ENCODE results near the gene HIVEP3. TPM values are rescaled to one million over a fixed set of nuclear protein-coding genes. Genes with fewer than 3 reads are reported as not detected.

HIVEP3 gene
- total RNA-seq, 6 experiments from 2014 or later = 1.4 to 3.9 (median 2.2) TPM

GRCh38 chr1:41589395-41589794 lies 329.3 kb downstream of the HIVEP3 start:
- TF ChIP-seq POLR2A (IDR thresholded peaks at IDR 0.05) (no peak), CTCF (IDR thresholded peaks at IDR 0.05) (no peak)
- Histone ChIP-seq H3K36me3 (no peaks in the 10 kb centered on the region), H3K4me3 (no peak overlapping the region), H3K4me1 (no peaks in the 10 kb centered on the region), H3K9me3 (no peaks in the 10 kb centered on the region), H3K27ac (no peak overlapping the region), H3K27me3 (no peaks in the 10 kb centered on the region)
- intact Hi-C loops (cut with DNase I) = no loop called here
- no peak for DNase-seq
- 100% methylated on average over 3 of the region's 5 CpGs for WGBS (ENCODE audit: insufficient coverage, low coverage, low lambda C conversion rate, missing lambda C conversion rate)
- no peak for ATAC-seq

- TF ChIP-seq CTCF (IDR thresholded peaks at IDR 0.05) (no peak), POLR2A (IDR thresholded peaks at IDR 0.05) (no peak)
- DNase-seq (no peak), ATAC-seq (no peak)
- intact Hi-C loops (cut with DNase I) = no loop called here
- no peak overlapping the region for H3K4me3 ChIP-seq
- H3K9me3 ChIP-seq = no peaks in the 10 kb centered on the region
- no peaks in the 10 kb centered on the region for H3K4me1 ChIP-seq
- H3K36me3 ChIP-seq = no peaks in the 10 kb centered on the region
- no peak overlapping the region for H3K27ac ChIP-seq
- no peaks in the 10 kb centered on the region for H3K27me3 ChIP-seq
- 100% methylated on average over 1 of the region's 5 CpGs for WGBS (ENCODE audit: insufficient coverage, low coverage, low lambda C conversion rate, missing lambda C conversion rate)
Measured at GRCh38 chr1:41588334-41588875, 330.3 kb downstream of the HIVEP3 start.

GRCh38 chr1:41587791-41588190 lies 330.9 kb downstream of the HIVEP3 start:
- no peak for TF ChIP-seq CTCF (IDR thresholded peaks at IDR 0.05)
- TF ChIP-seq POLR2A (IDR thresholded peaks at IDR 0.05) = no peak
- no peak overlapping the region for H3K27ac ChIP-seq
- WGBS (ENCODE audit: insufficient coverage, low coverage, low lambda C conversion rate, missing lambda C conversion rate) = 100% methylated on average over 1 of the region's 7 CpGs
- no peaks in the 10 kb centered on the region for H3K9me3 ChIP-seq
- intact Hi-C loops (cut with DNase I) = no loop called here
- no peak for ATAC-seq
- no peaks in the 10 kb centered on the region for H3K27me3 ChIP-seq
- H3K4me1 ChIP-seq = no peaks in the 10 kb centered on the region
- no peak for DNase-seq
- no peaks in the 10 kb centered on the region for H3K36me3 ChIP-seq
- H3K4me3 ChIP-seq = no peak overlapping the region

- H3K4me1 ChIP-seq = no peaks in the 10 kb centered on the region
- intact Hi-C loops (cut with DNase I) = no loop called here
- H3K4me3 ChIP-seq = no peak overlapping the region
- no peak overlapping the region for H3K27ac ChIP-seq
- TF ChIP-seq POLR2A (IDR thresholded peaks at IDR 0.05) (no peak), CTCF (IDR thresholded peaks at IDR 0.05) (no peak)
- DNase-seq (no peak), ATAC-seq (no peak)
- no peaks in the 10 kb centered on the region for H3K9me3 ChIP-seq
- H3K36me3 ChIP-seq = no peaks in the 10 kb centered on the region
- no peaks in the 10 kb centered on the region for H3K27me3 ChIP-seq
- 85% methylated on average over 2 of the region's 5 CpGs for WGBS (ENCODE audit: insufficient coverage, low coverage, low lambda C conversion rate, missing lambda C conversion rate)
Measured at GRCh38 chr1:41586230-41586629, 332.5 kb downstream of the HIVEP3 start.

Data from right lobe of liver (tissue), 6 donors.